PC-9 (cell line): ENCODE data around the gene CYP17A1. TPM values are rescaled to one million over a fixed set of nuclear protein-coding genes. Genes with fewer than 3 reads are reported as not detected.
A peak's percentile ranks its signal among the peaks of the same experiment; 100 is the strongest.
"Not testable (repeated sequence)": the region's sequence is repeated elsewhere in the genome, so short reads cannot be mapped to it uniquely, and the experiment has no call there.

Experiments used
- BruUV-seq: library from RNA; stranded (reverse); fragments of 400-500 nt; replicated peaks from 2 replicates; lab custom pipeline; 2021; lab: Mats Ljungman, UMichigan
- CTCF ChIA-PET: fragments of 300-600 bp; sonication (Branson Sonifier 250); formaldehyde crosslinking; loops from one replicate; lab custom pipeline; 2022; ENCODE audit warnings: antibody characterized with exemption; lab: Charles Lee
- POLR2A ChIA-PET: fragments of 300-600 bp; sonication (Branson Sonifier 250); formaldehyde crosslinking; loops from one replicate; lab custom pipeline; 2022; ENCODE audit warnings: antibody characterized with exemption; ENCODE audit not compliant: unreplicated experiment; lab: Charles Lee
- DNase-seq, 2 experiments: peaks; one replicate each; pipeline versions ENCODE4 v3.0.0 to v3.0.0-alpha.2; 2015 to 2022; ENCODE audit warnings: mixed read lengths in 1 of 2
- H2AFZ ChIP-seq: fragments of 200-600 bp; sonication (generic); 2 replicates; pipeline ENCODE4 v1.8.1; 2017; ENCODE audit warnings: antibody characterized with exemption
- H3F3A ChIP-seq: fragments of 200-600 bp; sonication (generic); 2 replicates; pipeline ENCODE4 v1.8.1; 2017; ENCODE audit warnings: antibody characterized with exemption, mild to moderate bottlenecking, low read depth; ENCODE audit not compliant: insufficient read depth
- H3K27ac ChIP-seq: fragments of 200-600 bp; sonication (generic); 2 replicates; pipeline ENCODE4 v1.6.1; 2016; ENCODE audit warnings: mixed run types
- H3K27me3 ChIP-seq: fragments of 200-600 bp; sonication (generic); 2 replicates; pipeline ENCODE4 v1.6.1; 2016; ENCODE audit warnings: low read depth, mixed run types; ENCODE audit not compliant: insufficient read depth
- H3K36me3 ChIP-seq: fragments of 200-600 bp; sonication (generic); 2 replicates; pipeline ENCODE4 v1.6.1; 2016; ENCODE audit warnings: low read depth, mixed run types
- H3K4me1 ChIP-seq: fragments of 200-600 bp; sonication (generic); replicated peaks from 2 replicates; pipeline ENCODE4 v1.6.1; 2016; ENCODE audit warnings: mixed run types; ENCODE audit not compliant: insufficient read depth
- H3K4me2 ChIP-seq: fragments of 200-600 bp; sonication (generic); 2 replicates; pipeline ENCODE4 v1.6.1; 2017; ENCODE audit warnings: mixed run types
- H3K4me3 ChIP-seq: fragments of 200-600 bp; sonication (generic); 2 replicates; pipeline ENCODE4 v1.6.1; 2016; ENCODE audit warnings: mixed run types
- H3K79me2 ChIP-seq: fragments of 200-600 bp; sonication (generic); 2 replicates; pipeline ENCODE4 v1.6.1; 2017; ENCODE audit warnings: low read depth, mixed run types
- H3K9me2 ChIP-seq: fragments of 200-600 bp; sonication (generic); 2 replicates; pipeline ENCODE4 v1.8.1; 2017; ENCODE audit warnings: mild to moderate bottlenecking; ENCODE audit not compliant: insufficient read depth
- H3K9me3 ChIP-seq: fragments of 200-600 bp; sonication (generic); 2 replicates; pipeline ENCODE4 v1.8.1; 2016; ENCODE audit warnings: low read depth; ENCODE audit not compliant: insufficient read depth
- H4K20me1 ChIP-seq: fragments of 200-600 bp; sonication (generic); 2 replicates; pipeline ENCODE4 v1.8.1; 2017; ENCODE audit not compliant: insufficient read depth
- EZH2 ChIP-seq: fragments of 200-600 bp; sonication (generic); IDR thresholded peaks from 2 replicates; pipeline ENCODE4 v1.8.0; 2017; ENCODE audit warnings: antibody characterized with exemption, low read depth
- intact Hi-C: fragments of 100-400 bp; cut with micrococcal nuclease; formaldehyde crosslinking; loops from one replicate; pipeline ENCODE4 v1.10.0; 2022; ENCODE audit not compliant: unreplicated experiment
- total RNA-seq: library from RNA; stranded (reverse); gene quantifications from 2 replicates; pipeline ENCODE4 v1.2.3, GENCODE V29; 2021
- TF ChIP-seq, protein P1 (sequence below): fragments of 200-600 bp; sonication (generic); conservative IDR thresholded peaks from 2 replicates; pipeline ENCODE4 v1.6.1; 2017; ENCODE audit warnings: mixed run types, antibody characterized with exemption, mild to moderate bottlenecking, moderate library complexity

The CYP17A1 gene
- total RNA-seq, 1 experiment from 2014 or later, result not detected

DNA sequence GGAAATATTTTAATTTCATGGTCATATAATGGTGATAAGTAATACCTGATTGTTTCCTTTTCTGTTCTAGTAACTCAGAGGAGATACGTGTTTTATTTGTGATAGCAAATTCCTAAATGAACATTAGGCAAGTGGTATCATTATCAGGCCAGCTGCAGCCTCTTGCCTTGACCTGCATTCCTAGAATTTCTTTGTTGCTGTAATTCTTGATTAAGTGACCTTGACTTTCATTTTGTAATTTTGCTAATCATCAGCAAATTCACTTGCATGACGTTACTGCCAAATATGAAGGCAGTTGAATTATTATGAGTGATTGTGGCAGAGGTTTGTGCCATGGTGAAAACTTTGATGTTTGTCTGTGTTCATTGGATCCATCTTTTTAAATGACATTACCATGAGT is 26.4 kb upstream of the CYP17A1 start:
- ChIA-PET CTCF (no interaction called here), POLR2A (no interaction called here)
- TF ChIP-seq, protein P1, sequence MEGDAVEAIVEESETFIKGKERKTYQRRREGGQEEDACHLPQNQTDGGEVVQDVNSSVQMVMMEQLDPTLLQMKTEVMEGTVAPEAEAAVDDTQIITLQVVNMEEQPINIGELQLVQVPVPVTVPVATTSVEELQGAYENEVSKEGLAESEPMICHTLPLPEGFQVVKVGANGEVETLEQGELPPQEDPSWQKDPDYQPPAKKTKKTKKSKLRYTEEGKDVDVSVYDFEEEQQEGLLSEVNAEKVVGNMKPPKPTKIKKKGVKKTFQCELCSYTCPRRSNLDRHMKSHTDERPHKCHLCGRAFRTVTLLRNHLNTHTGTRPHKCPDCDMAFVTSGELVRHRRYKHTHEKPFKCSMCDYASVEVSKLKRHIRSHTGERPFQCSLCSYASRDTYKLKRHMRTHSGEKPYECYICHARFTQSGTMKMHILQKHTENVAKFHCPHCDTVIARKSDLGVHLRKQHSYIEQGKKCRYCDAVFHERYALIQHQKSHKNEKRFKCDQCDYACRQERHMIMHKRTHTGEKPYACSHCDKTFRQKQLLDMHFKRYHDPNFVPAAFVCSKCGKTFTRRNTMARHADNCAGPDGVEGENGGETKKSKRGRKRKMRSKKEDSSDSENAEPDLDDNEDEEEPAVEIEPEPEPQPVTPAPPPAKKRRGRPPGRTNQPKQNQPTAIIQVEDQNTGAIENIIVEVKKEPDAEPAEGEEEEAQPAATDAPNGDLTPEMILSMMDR, result no peak
- TF ChIP-seq EZH2, result no peak
- no peaks in the 10 kb centered on the region for H3K9me3 ChIP-seq
- no peak overlapping the region for H3K4me2 ChIP-seq
- DNase-seq, result no peak
- no peaks in the 10 kb centered on the region for H3K79me2 ChIP-seq
- H3K27me3 ChIP-seq, result no peaks in the 10 kb centered on the region
- intact Hi-C loops, result no loop called here
- BruUV-seq, result no TSS peak
- no peaks in the 10 kb centered on the region for H3K4me1 ChIP-seq
- no peak overlapping the region for H3K4me3 ChIP-seq
- H4K20me1 ChIP-seq, result no peaks in the 10 kb centered on the region
- H3F3A ChIP-seq, result no peaks in the 10 kb centered on the region
- no peak overlapping the region for H3K27ac ChIP-seq
- H3K9me2 ChIP-seq, result no peaks in the 10 kb centered on the region
- no peak overlapping the region for H2AFZ ChIP-seq
- H3K36me3 ChIP-seq, result no peaks in the 10 kb centered on the region

DNA sequence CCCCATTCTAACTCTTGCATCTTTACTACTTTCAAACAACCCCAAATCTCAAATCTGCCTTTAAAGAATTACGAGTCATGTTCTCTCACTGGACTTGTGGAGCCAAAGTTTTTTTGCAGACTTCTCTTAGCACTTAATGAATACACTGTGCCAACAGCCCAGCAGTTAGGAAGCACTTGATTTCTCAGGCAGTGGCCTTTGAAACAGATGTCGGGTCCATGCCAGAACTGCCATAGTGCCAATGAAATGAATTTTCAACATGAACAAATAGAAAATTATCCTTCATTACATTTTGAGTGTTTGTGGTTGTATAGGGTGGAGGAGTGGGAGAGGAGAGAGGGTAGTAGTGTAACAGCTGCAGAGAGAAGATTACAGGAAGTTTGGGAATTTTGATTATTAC is 22.7 kb upstream of the CYP17A1 start:
- no peak overlapping the region for H3K4me3 ChIP-seq
- no TSS peak for BruUV-seq
- TF ChIP-seq EZH2, result no peak
- TF ChIP-seq, protein P1, result no peak
- H3F3A ChIP-seq, result no peaks in the 10 kb centered on the region
- intact Hi-C loops, result no loop called here
- ChIA-PET POLR2A (interaction anchor here (0.7 kb wide), 1 partner anchor 185 kb away, joined by 6 read pairs; no protein-coding TSS in a partner anchor), CTCF (no interaction called here)
- no peaks in the 10 kb centered on the region for H3K27me3 ChIP-seq
- no peak overlapping the region for H2AFZ ChIP-seq
- H3K36me3 ChIP-seq, result no peaks in the 10 kb centered on the region
- H3K27ac ChIP-seq, result no peak overlapping the region
- no peak for DNase-seq
- peaks cover 7% of the 10 kb centered on the region for H3K79me2 ChIP-seq
- no peaks in the 10 kb centered on the region for H3K4me1 ChIP-seq
- H3K9me2 ChIP-seq, result no peaks in the 10 kb centered on the region
- no peak overlapping the region for H3K4me2 ChIP-seq
- H4K20me1 ChIP-seq, result no peaks in the 10 kb centered on the region
- no peaks in the 10 kb centered on the region for H3K9me3 ChIP-seq

DNA sequence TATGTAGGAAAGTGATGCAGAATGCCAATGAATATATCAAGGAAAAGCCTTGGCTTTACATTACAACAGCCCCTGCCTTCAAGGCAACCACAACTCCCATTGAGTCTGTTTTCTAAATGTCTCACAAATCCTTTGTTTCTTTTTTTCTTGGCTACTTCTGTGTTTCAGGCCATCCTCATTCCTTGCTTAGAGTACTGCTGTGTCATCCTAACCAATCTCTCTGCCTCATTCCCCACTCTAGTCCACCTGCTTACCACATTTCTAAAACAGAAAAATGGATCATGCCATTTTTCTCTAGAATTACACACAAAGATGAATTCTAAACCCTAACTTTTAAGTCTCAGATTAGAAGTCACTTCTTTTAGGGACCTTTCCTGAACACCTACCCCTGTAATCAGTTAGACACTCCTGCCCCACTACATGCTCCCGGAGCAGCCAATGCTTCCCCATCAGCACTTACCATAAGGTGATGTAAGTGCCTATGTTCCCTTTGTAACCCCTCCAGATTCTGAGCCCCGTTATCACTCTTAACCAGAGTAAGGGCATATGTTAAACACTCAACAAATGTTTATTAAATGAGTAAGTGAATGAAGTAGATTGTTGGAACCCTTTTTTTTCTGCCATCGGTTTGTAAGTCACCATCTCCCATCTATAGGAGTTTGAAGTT is 19.7 kb upstream of the CYP17A1 start:
- ChIA-PET CTCF (no interaction called here), POLR2A (no interaction called here)
- no TSS peak for BruUV-seq
- TF ChIP-seq, protein P1, result no peak
- no peak for TF ChIP-seq EZH2
- no peak for DNase-seq
- no peaks in the 10 kb centered on the region for H4K20me1 ChIP-seq
- H3K36me3 ChIP-seq, result no peaks in the 10 kb centered on the region
- intact Hi-C loops, result no loop called here
- H3K79me2 ChIP-seq, result peaks cover 7% of the 10 kb centered on the region
- H2AFZ ChIP-seq, result no peak overlapping the region
- H3K9me2 ChIP-seq, result no peaks in the 10 kb centered on the region
- H3K4me1 ChIP-seq, result no peaks in the 10 kb centered on the region
- no peaks in the 10 kb centered on the region for H3K27me3 ChIP-seq
- H3F3A ChIP-seq, result no peaks in the 10 kb centered on the region
- H3K9me3 ChIP-seq, result no peaks in the 10 kb centered on the region
- no peak overlapping the region for H3K27ac ChIP-seq
- H3K4me2 ChIP-seq, result no peak overlapping the region
- H3K4me3 ChIP-seq, result no peak overlapping the region

DNA sequence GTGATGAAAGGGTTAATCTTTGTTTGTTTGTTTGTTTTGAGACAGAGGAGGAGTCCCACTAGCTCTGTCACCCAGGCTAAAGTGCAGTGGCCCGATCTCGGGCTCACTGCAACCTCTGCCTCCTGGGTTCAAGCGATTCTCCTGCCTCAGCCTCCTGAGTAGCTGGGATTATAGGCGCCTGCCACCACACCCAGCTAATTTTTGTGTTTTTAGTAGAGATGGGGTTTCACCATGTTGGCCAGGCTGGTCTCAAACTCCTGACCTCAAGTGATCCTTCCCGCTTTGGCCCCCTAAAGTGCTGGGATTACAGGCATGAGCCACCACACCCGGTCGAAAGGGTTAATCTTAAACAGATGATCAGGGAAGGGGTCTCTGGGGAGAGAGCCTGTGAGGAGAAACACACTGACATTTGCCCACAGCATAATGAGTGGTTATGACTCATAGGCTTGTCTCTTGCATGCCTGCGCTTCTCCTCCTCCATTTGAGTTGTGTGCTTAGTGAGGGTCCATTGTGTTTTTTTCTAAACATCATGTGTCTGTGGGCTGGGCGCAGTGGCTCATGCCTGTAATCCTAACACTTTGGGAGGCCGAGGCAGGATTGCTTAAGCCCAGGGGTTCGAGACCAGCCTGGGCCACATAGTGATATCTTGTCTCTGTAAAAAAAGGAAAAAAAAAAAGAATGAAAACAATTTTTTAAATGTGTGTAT is 18.7 kb upstream of the CYP17A1 start:
- peak in 1 of 2 experiments; percentile 48 for DNase-seq
- H3K79me2 ChIP-seq, POLR2A ChIA-PET, H2AFZ ChIP-seq, CTCF ChIA-PET, H3K9me3 ChIP-seq, H3K27ac ChIP-seq, H4K20me1 ChIP-seq, H3K4me1 ChIP-seq, H3K36me3 ChIP-seq, BruUV-seq, H3F3A ChIP-seq, H3K27me3 ChIP-seq, H3K4me3 ChIP-seq, intact Hi-C loops, H3K9me2 ChIP-seq: not testable (repeated sequence)
- peak overlapping the region; percentile 38; the same call in 1 of the 2 replicates for H3K4me2 ChIP-seq

DNA sequence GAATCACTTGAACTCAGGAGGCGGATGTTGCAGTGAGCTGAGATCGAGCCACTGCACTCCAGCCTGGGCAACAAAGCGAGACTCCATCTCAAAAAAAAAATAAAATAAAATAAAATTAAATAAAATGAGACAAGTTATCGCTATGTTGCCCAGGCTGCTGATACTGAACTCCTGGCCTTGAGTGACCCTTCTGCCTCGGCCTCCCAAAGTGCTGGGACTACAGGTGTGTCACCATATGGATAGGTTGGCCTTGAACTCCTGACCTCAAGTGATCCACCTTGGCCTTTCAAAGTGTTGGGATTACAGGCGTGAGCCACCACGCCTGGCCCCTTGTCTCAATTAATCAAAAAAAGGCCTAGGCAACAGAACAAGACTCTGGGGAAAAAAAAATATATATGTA is 16.0 kb upstream of the CYP17A1 start:
- POLR2A ChIA-PET, H2AFZ ChIP-seq, H3K4me3 ChIP-seq, H4K20me1 ChIP-seq, H3K27ac ChIP-seq, BruUV-seq, H3K36me3 ChIP-seq, DNase-seq, CTCF ChIA-PET, H3K9me2 ChIP-seq, H3K4me2 ChIP-seq, H3F3A ChIP-seq, intact Hi-C loops, H3K4me1 ChIP-seq, H3K27me3 ChIP-seq, H3K79me2 ChIP-seq, H3K9me3 ChIP-seq: not testable (repeated sequence)
